Activated CD8-positive, alpha-beta T cell treated with anti-CD3 and anti-CD28 coated beads for 36 hours (primary cell): ENCODE data around the gene PDE9A. TPM values are rescaled to one million over a fixed set of nuclear protein-coding genes. Genes with fewer than 3 reads are reported as not detected.

ENCODE experiments used
- ATAC-seq: fragments of 200-7000 bp; cut with Tn5 transposase; one replicate; pipeline ENCODE4 v1.10.0; 2021; ENCODE audit warnings: mild to moderate bottlenecking, moderate library complexity
- CTCF ChIA-PET: fragments of 350-600 bp; sonication (Branson Sonifier 250); formaldehyde crosslinking; loops from one replicate; lab custom pipeline; 2021; ENCODE audit warnings: antibody characterized with exemption; lab: Charles Lee
- POLR2A ChIA-PET: fragments of 350-600 bp; sonication (Branson Sonifier 250); formaldehyde crosslinking; loops from one replicate; lab custom pipeline; 2021; ENCODE audit warnings: antibody characterized with exemption; lab: Charles Lee
- DNase-seq: peaks from one replicate; pipeline ENCODE4 v3.0.0-alpha.2; 2020
- H3K27ac Mint-ChIP-seq: one replicate; pipeline ENCODE4 v1.8.0; 2021; ENCODE audit warnings: mild to moderate bottlenecking, mixed read lengths
- H3K27me3 Mint-ChIP-seq: one replicate; pipeline ENCODE4 v1.8.0; 2021; ENCODE audit warnings: mixed read lengths
- H3K36me3 Mint-ChIP-seq: one replicate; pipeline ENCODE4 v1.8.0; 2021; ENCODE audit warnings: low read depth, mixed read lengths
- H3K4me1 Mint-ChIP-seq: one replicate; pipeline ENCODE4 v1.8.0; 2021; ENCODE audit warnings: low read depth, mixed read lengths
- H3K4me3 Mint-ChIP-seq: one replicate; pipeline ENCODE4 v1.8.0; 2021; ENCODE audit warnings: mild to moderate bottlenecking, moderate library complexity, mixed read lengths
- H3K9me3 Mint-ChIP-seq: one replicate; pipeline ENCODE4 v1.8.0; 2021; ENCODE audit warnings: mixed read lengths
- CTCF ChIP-seq: fragments of 200-600 bp; IDR thresholded peaks from one replicate; pipeline ENCODE4 v1.8.0; 2022; ENCODE audit warnings: antibody characterized with exemption, mild to moderate bottlenecking
- intact Hi-C: fragments of 100-400 bp; cut with micrococcal nuclease; formaldehyde crosslinking; loops from one replicate; pipeline ENCODE4 v1.10.0; 2022
- total RNA-seq, 2 experiments: library from RNA; stranded (reverse); gene quantifications; one replicate each; pipeline ENCODE4 v1.2.3, GENCODE V29; 2021

PDE9A gene
- total RNA-seq, 2 experiments from 2014 or later = 11.1 to 11.5 TPM

- Mint-ChIP-seq H3K4me1 (no peaks in the 10 kb centered on the region), H3K27me3 (no peaks in the 10 kb centered on the region), H3K36me3 (no peaks in the 10 kb centered on the region), H3K4me3 (no peak overlapping the region), H3K27ac (no peak overlapping the region), H3K9me3 (no peaks in the 10 kb centered on the region)
- DNase-seq (no peak), ATAC-seq (no peak)
- no peak for TF ChIP-seq CTCF
- intact Hi-C loops = no loop called here
- POLR2A ChIA-PET = interaction anchor here (0.6 kb wide), 1 partner anchor 81 kb away, joined by 3 read pairs; no protein-coding TSS in a partner anchor
- CTCF ChIA-PET = no interaction called here
Measured at GRCh38 chr21:42754270-42754933, 101.0 kb downstream of the PDE9A start.

GRCh38 chr21:42755031-42755665 lies 101.7 kb downstream of the PDE9A start:
- H3K4me1 Mint-ChIP-seq = no peaks in the 10 kb centered on the region
- no peak for TF ChIP-seq CTCF
- H3K36me3 Mint-ChIP-seq = no peaks in the 10 kb centered on the region
- no peaks in the 10 kb centered on the region for H3K9me3 Mint-ChIP-seq
- intact Hi-C loops = no loop called here
- no peak overlapping the region for H3K4me3 Mint-ChIP-seq
- no peak overlapping the region for H3K27ac Mint-ChIP-seq
- ChIA-PET POLR2A (interaction anchor here (0.6 kb wide), 1 partner anchor 81 kb away, joined by 3 read pairs; no protein-coding TSS in a partner anchor), CTCF (no interaction called here)
- ATAC-seq = no peak
- no peak for DNase-seq
- no peaks in the 10 kb centered on the region for H3K27me3 Mint-ChIP-seq

GRCh38 chr21:42755766-42756579 lies 102.6 kb downstream of the PDE9A start:
- no peaks in the 10 kb centered on the region for H3K36me3 Mint-ChIP-seq
- no peaks in the 10 kb centered on the region for H3K9me3 Mint-ChIP-seq
- intact Hi-C loops = no loop called here
- no peak overlapping the region for H3K27ac Mint-ChIP-seq
- ATAC-seq = no peak
- CTCF ChIA-PET = no interaction called here
- no peak for TF ChIP-seq CTCF
- POLR2A ChIA-PET = no interaction called here
- no peaks in the 10 kb centered on the region for H3K27me3 Mint-ChIP-seq
- no peak for DNase-seq
- no peaks in the 10 kb centered on the region for H3K4me1 Mint-ChIP-seq
- no peak overlapping the region for H3K4me3 Mint-ChIP-seq

- Mint-ChIP-seq H3K9me3 (no peaks in the 10 kb centered on the region), H3K4me1 (no peaks in the 10 kb centered on the region), H3K27me3 (no peaks in the 10 kb centered on the region), H3K4me3 (no peak overlapping the region), H3K27ac (no peak overlapping the region), H3K36me3 (no peaks in the 10 kb centered on the region)
- TF ChIP-seq CTCF = no peak
- no peak for ATAC-seq
- POLR2A ChIA-PET = no interaction called here
- CTCF ChIA-PET = interaction anchor here (1.0 kb wide), 1 partner anchor 208 kb away, joined by 3 read pairs; no protein-coding TSS in a partner anchor
- intact Hi-C loops = no loop called here
- no peak for DNase-seq
Measured at GRCh38 chr21:42756580-42757250, 103.3 kb downstream of the PDE9A start.
